ENCODE data around the gene SPIRE1. TPM values are rescaled to one million over a fixed set of nuclear protein-coding genes. Genes with fewer than 3 reads are reported as not detected.

The SPIRE1 gene
- total and polyA plus RNA-seq, 2 of the 4 experiments (the other 2 are of a cell fraction), result 11.6 to 31.4 TPM

GRCh38 chr18:12438257-12438656, 219.7 kb downstream of the SPIRE1 start:
- Histone ChIP-seq H2BK120ac (ENCODE audit: low read depth, low read length) (no peak overlapping the region), H2BK20ac (ENCODE audit: low read depth, low read length) (no peak overlapping the region), H2BK5ac (ENCODE audit: low read depth, low read length, poor library complexity, severe bottlenecking) (no peak overlapping the region), H2AK5ac (ENCODE audit: low read depth, low read length) (no peak overlapping the region), H4K5ac (ENCODE audit: low read depth, low read length) (no peak overlapping the region), H3K9ac (ENCODE audit: low read depth, low read length) (no peak overlapping the region), H3K4me2 (ENCODE audit: low read depth, low read length) (no peak overlapping the region), H3K27me3 (ENCODE audit: control insufficient read depth, insufficient read depth, low read length) (no peaks in the 10 kb centered on the region), H3K36me3 (ENCODE audit: control insufficient read depth, insufficient read depth, low read length) (peaks cover 10% of the 10 kb centered on the region), H3K23ac (ENCODE audit: low read depth, low read length) (no peak overlapping the region), H3K79me1 (ENCODE audit: low read depth in 1 of 2, low read length in 2 of 2) (no peaks in the 10 kb centered on the region), H3K18ac (ENCODE audit: low read depth, low read length) (no peak overlapping the region), H2BK15ac (ENCODE audit: low read depth, low read length) (no peak overlapping the region), H3K9me1 (ENCODE audit: insufficient read depth, low read length) (peaks cover 3% of the 10 kb centered on the region; the same call in 1 of the 2 replicates), H3K4me1 (ENCODE audit: control insufficient read depth, insufficient read depth, low read length) (no peaks in the 10 kb centered on the region), H4K20me1 (ENCODE audit: insufficient read depth, low read length) (no peaks in the 10 kb centered on the region), H3K27ac (ENCODE audit: insufficient read depth, low read length) (no peak overlapping the region), H3K4me3 (ENCODE audit: insufficient read depth, low read depth, low read length) (no peak overlapping the region), H4K8ac (ENCODE audit: low read depth in 2 of 2, low read length in 2 of 2) (no peak overlapping the region), H3K9me3 (ENCODE audit: control insufficient read depth, insufficient read depth, low read length) (no peaks in the 10 kb centered on the region), H3K56ac (ENCODE audit: extremely low read depth, insufficient read depth, low read length) (no peak overlapping the region), H3K4ac (ENCODE audit: low read depth, low read length) (no peak overlapping the region), H4K91ac (ENCODE audit: insufficient read depth, low read depth, low read length) (no peak overlapping the region), H3K14ac (replicated peaks; ENCODE audit: low read depth, low read length) (no peak overlapping the region), H2AFZ (replicated peaks; ENCODE audit: low read length, poor library complexity) (no peak overlapping the region), H2AK9ac (replicated peaks; ENCODE audit: low read depth, low read length, poor library complexity) (no peak overlapping the region)
- dilution Hi-C loops (cut with HindIII; ENCODE audit: low sequenced_read_pairs, unreplicated experiment), result loop anchor here (25.0 kb wide), 1 partner anchor 349 kb away; no protein-coding TSS in a partner anchor
- BruUV-seq (replicated peaks), result no TSS peak
- TF ChIP-seq RFX5 (IDR thresholded peaks at IDR 0.05; ENCODE audit: low read depth, low read length) (no peak), MAZ (IDR thresholded peaks at IDR 0.05; ENCODE audit: borderline replicate concordance, low read depth, low read length) (no peak), BHLHE40 (IDR thresholded peaks at IDR 0.05; ENCODE audit: low read depth, low read length) (no peak), MAFK (IDR thresholded peaks at IDR 0.05; ENCODE audit: low read depth, low read length) (no peak), CHD1 (IDR thresholded peaks at IDR 0.05; ENCODE audit: low read depth, low read length) (no peak), RAD21 (IDR thresholded peaks at IDR 0.05; ENCODE audit: low read length) (no peak), NFE2L2 (IDR thresholded peaks at IDR 0.05; ENCODE audit: low read depth, low read length) (no peak), CEBPB (IDR thresholded peaks at IDR 0.05; ENCODE audit: low read depth, low read length) (no peak), MXI1 (IDR thresholded peaks at IDR 0.05; ENCODE audit: borderline replicate concordance, low read depth, low read length) (no peak), ELK1 (IDR thresholded peaks at IDR 0.05; ENCODE audit: borderline replicate concordance, low read depth, low read length) (no peak), POLR2A (IDR thresholded peaks at IDR 0.05; ENCODE audit: low read depth, low read length) (no peak), SMC3 (IDR thresholded peaks at IDR 0.05; ENCODE audit: low read depth, low read length) (no peak), RCOR1 (IDR thresholded peaks at IDR 0.05; ENCODE audit: insufficient replicate concordance, low read length) (no peak), FOS (IDR thresholded peaks at IDR 0.05; ENCODE audit: low read depth, low read length) (no peak)
- TF ChIP-seq, protein P1, sequence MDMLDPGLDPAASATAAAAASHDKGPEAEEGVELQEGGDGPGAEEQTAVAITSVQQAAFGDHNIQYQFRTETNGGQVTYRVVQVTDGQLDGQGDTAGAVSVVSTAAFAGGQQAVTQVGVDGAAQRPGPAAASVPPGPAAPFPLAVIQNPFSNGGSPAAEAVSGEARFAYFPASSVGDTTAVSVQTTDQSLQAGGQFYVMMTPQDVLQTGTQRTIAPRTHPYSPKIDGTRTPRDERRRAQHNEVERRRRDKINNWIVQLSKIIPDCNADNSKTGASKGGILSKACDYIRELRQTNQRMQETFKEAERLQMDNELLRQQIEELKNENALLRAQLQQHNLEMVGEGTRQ (IDR thresholded peaks at IDR 0.05; ENCODE audit: low read depth, low read length), result no peak
- TF ChIP-seq, protein P2, sequence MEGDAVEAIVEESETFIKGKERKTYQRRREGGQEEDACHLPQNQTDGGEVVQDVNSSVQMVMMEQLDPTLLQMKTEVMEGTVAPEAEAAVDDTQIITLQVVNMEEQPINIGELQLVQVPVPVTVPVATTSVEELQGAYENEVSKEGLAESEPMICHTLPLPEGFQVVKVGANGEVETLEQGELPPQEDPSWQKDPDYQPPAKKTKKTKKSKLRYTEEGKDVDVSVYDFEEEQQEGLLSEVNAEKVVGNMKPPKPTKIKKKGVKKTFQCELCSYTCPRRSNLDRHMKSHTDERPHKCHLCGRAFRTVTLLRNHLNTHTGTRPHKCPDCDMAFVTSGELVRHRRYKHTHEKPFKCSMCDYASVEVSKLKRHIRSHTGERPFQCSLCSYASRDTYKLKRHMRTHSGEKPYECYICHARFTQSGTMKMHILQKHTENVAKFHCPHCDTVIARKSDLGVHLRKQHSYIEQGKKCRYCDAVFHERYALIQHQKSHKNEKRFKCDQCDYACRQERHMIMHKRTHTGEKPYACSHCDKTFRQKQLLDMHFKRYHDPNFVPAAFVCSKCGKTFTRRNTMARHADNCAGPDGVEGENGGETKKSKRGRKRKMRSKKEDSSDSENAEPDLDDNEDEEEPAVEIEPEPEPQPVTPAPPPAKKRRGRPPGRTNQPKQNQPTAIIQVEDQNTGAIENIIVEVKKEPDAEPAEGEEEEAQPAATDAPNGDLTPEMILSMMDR (conservative IDR thresholded peaks at IDR 0.05; ENCODE audit: low read depth, low read length), result no peak
- in situ Hi-C loops (cut with MboI; ENCODE audit: low sequenced_read_pairs), result loop anchor here (10.0 kb wide), 1 partner anchor 63 kb away; the partner anchor contains the start of gene AFG3L2
- ChIA-PET POLR2A (ENCODE audit: unreplicated experiment) (no interaction called here), CTCF (interaction anchor here (0.7 kb wide), 1 partner anchor 13 kb away, joined by 4 read pairs; no protein-coding TSS in a partner anchor)
- 83% methylated on average over 1 of the region's 10 CpGs; no CpG with 5 or more reads in 1 of the 2 experiments for WGBS, 2 experiments (ENCODE audit: extremely low coverage in 2 of 2, insufficient read length in 1 of 2)
- no peak for DNase-seq
- ATAC-seq (ENCODE audit: low read depth), result no peak
- intact Hi-C loops (cut with micrococcal nuclease), result no loop called here

All from IMR-90 (cell line).